ENCODE results near the gene SEMA3G. TPM values are rescaled to one million over a fixed set of nuclear protein-coding genes. Genes with fewer than 3 reads are reported as not detected.

The SEMA3G gene
- total and polyA plus RNA-seq, 8 donors, result 5.7 to 36.5 (median 6.9) TPM

DNA sequence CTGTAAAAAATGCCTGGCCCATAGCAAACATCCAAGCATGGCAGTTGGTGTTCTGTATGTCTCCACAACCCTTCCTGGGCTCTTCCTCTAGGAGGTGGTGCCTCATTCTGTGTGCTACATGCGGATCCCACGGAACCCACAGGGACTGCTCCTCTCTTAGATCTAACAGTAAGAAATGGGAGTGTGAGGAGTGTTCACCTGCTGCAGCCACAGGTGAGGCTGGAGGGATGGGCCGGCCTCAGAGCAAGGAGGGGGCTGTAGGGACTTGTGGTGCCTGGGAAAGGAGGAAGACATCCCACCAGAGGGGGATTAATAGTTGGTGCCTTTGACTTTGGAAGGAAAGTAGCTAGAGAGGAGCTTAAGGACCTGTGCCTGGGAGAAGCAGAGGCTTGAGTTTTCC lies 22.2 kb downstream of the SEMA3G start:
- DNase-seq, result peak in 1 of 4 donors; percentile 5
- H3K27me3 ChIP-seq, result no peaks in the 10 kb centered on the region
- intact Hi-C loops (cut with DNase I), result no loop called here
- no peak overlapping the region for H3K4me3 ChIP-seq
- H3K36me3 ChIP-seq, result peaks cover 0 to 9% of the 10 kb centered on the region in 2 donors
- no peaks in the 10 kb centered on the region for H3K9me3 ChIP-seq
- H3K27ac ChIP-seq, result no peak overlapping the region
- TF ChIP-seq, protein P1, sequence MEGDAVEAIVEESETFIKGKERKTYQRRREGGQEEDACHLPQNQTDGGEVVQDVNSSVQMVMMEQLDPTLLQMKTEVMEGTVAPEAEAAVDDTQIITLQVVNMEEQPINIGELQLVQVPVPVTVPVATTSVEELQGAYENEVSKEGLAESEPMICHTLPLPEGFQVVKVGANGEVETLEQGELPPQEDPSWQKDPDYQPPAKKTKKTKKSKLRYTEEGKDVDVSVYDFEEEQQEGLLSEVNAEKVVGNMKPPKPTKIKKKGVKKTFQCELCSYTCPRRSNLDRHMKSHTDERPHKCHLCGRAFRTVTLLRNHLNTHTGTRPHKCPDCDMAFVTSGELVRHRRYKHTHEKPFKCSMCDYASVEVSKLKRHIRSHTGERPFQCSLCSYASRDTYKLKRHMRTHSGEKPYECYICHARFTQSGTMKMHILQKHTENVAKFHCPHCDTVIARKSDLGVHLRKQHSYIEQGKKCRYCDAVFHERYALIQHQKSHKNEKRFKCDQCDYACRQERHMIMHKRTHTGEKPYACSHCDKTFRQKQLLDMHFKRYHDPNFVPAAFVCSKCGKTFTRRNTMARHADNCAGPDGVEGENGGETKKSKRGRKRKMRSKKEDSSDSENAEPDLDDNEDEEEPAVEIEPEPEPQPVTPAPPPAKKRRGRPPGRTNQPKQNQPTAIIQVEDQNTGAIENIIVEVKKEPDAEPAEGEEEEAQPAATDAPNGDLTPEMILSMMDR (IDR thresholded peaks at IDR 0.05), result no peak
- no peaks in the 10 kb centered on the region for H3K4me1 ChIP-seq
- ATAC-seq, result no peak

GRCh38 chr3:52420388-52420787 lies 24.5 kb downstream of the SEMA3G start:
- Histone ChIP-seq H3K9me3 (no peaks in the 10 kb centered on the region), H3K4me3 (no peak overlapping the region), H3K27me3 (no peaks in the 10 kb centered on the region), H3K4me1 (no peaks in the 10 kb centered on the region), H3K27ac (no peak overlapping the region), H3K36me3 (peaks cover 0 to 9% of the 10 kb centered on the region in 2 donors)
- DNase-seq (no peak), ATAC-seq (no peak)
- TF ChIP-seq, protein P1 (IDR thresholded peaks at IDR 0.05), result no peak
- intact Hi-C loops (cut with DNase I), result no loop called here

GRCh38 chr3:52415800-52416199 lies 29.1 kb downstream of the SEMA3G start:
- ATAC-seq (no peak), DNase-seq (no peak)
- no peak overlapping the region for H3K4me3 ChIP-seq
- intact Hi-C loops (cut with DNase I), result no loop called here
- no peaks in the 10 kb centered on the region for H3K9me3 ChIP-seq
- H3K27me3 ChIP-seq, result no peaks in the 10 kb centered on the region
- H3K4me1 ChIP-seq, result peaks cover 9 to 22% of the 10 kb centered on the region in 2 donors
- H3K36me3 ChIP-seq, result peaks cover 0 to 8% of the 10 kb centered on the region in 2 donors
- TF ChIP-seq, protein P1 (IDR thresholded peaks at IDR 0.05), result no peak
- no peak overlapping the region for H3K27ac ChIP-seq

- Histone ChIP-seq H3K36me3 (peaks cover 0 to 47% of the 10 kb centered on the region in 2 donors), H3K4me1 (peaks cover 21 to 56% of the 10 kb centered on the region in 2 donors), H3K27me3 (no peaks in the 10 kb centered on the region), H3K9me3 (no peaks in the 10 kb centered on the region), H3K4me3 (peak overlapping the region in 1 of 2 donors; percentile 95), H3K27ac (no peak overlapping the region)
- no peak for ATAC-seq
- intact Hi-C loops (cut with DNase I), result no loop called here
- DNase-seq, result no peak
- TF ChIP-seq, protein P1 (IDR thresholded peaks at IDR 0.05), result no peak
Measured at GRCh38 chr3:52408466-52408865, 36.4 kb downstream of the SEMA3G start.

DNA sequence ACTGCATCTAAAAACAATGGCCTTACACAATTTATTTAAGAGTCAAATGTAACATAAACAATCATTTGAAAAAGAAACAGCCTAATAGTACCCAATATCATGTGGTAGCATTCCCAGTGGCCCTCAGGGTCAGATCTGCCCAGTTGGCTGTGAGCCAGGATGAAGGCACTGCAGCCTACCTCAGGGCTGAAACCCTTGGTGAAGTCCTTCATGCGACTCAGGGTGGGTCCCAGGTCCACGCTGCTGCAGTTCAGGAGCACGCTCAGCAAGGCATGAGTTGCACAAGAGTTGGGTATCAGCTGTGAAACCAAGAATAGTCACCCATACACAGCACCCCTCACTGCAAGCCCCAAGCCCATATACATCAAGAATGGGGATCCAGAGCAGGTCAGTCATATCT lies 37.1 kb downstream of the SEMA3G start:
- Histone ChIP-seq H3K36me3 (peaks cover 0 to 54% of the 10 kb centered on the region in 2 donors), H3K27ac (no peak overlapping the region), H3K4me3 (no peak overlapping the region), H3K9me3 (no peaks in the 10 kb centered on the region), H3K4me1 (peaks cover 21 to 54% of the 10 kb centered on the region in 2 donors), H3K27me3 (no peaks in the 10 kb centered on the region)
- intact Hi-C loops (cut with DNase I), result no loop called here
- no peak for DNase-seq
- TF ChIP-seq, protein P1 (IDR thresholded peaks at IDR 0.05), result no peak
- no peak for ATAC-seq

Measured in left lung (tissue), 10 donors.